ENCODE data around the gene KATNIP. TPM values are rescaled to one million over a fixed set of nuclear protein-coding genes. Genes with fewer than 3 reads are reported as not detected.

KATNIP gene
- total RNA-seq, 6 donors from 2014 or later: 19.9 to 79.6 (median 38.6) TPM

- peaks cover 0 to 7% (median 2%) of the 10 kb centered on the region in 4 donors for H3K4me1 ChIP-seq
- no peak overlapping the region for H3K4me3 ChIP-seq
- H3K27me3 ChIP-seq: no peaks in the 10 kb centered on the region
- ATAC-seq (ENCODE audit: low FRiP score in 2 of 2): peak in 1 of 2 donors; percentile 12
- 89 to 95% methylated on average over 5 to 9 of the region's 9 CpGs for WGBS, 2 donors
- DNase-seq: no peak
- TF ChIP-seq EP300 (IDR thresholded peaks at IDR 0.05) (no peak), CTCF (IDR thresholded peaks at IDR 0.05) (peak; percentile 15 to 57 (median 38))
- no peaks in the 10 kb centered on the region for H3K9me3 ChIP-seq
- H3K27ac ChIP-seq: no peak overlapping the region
- peaks cover 9 to 55% (median 36%) of the 10 kb centered on the region in 4 donors for H3K36me3 ChIP-seq
Measured at GRCh38 chr16:27515874-27516353, 34.0 kb upstream of the KATNIP start.

- no peak overlapping the region for H3K27ac ChIP-seq
- WGBS, 2 donors: 93 to 97% methylated on average over 8 to 9 of the region's 11 CpGs
- ATAC-seq (ENCODE audit: low FRiP score in 2 of 2): no peak
- no peaks in the 10 kb centered on the region for H3K27me3 ChIP-seq
- H3K9me3 ChIP-seq: no peaks in the 10 kb centered on the region
- no peak overlapping the region for H3K4me3 ChIP-seq
- peaks cover 0 to 7% (median 4%) of the 10 kb centered on the region in 4 donors for H3K4me1 ChIP-seq
- H3K36me3 ChIP-seq: peaks cover 7 to 51% (median 31%) of the 10 kb centered on the region in 4 donors
- TF ChIP-seq POLR2A (IDR thresholded peaks at IDR 0.05): no peak
- no peak for DNase-seq
Measured at GRCh38 chr16:27516365-27516764, 33.6 kb upstream of the KATNIP start.

- Histone ChIP-seq H3K27ac (no peak overlapping the region), H3K36me3 (peaks cover 2 to 55% (median 28%) of the 10 kb centered on the region in 4 donors), H3K4me3 (no peak overlapping the region), H3K27me3 (no peaks in the 10 kb centered on the region), H3K9me3 (no peaks in the 10 kb centered on the region), H3K4me1 (peaks cover 0 to 7% (median 5%) of the 10 kb centered on the region in 4 donors)
- no peak for ATAC-seq (ENCODE audit: low FRiP score in 2 of 2)
- WGBS, 2 donors: 93 to 98% methylated on average over 7 of the region's 7 CpGs
- DNase-seq: no peak
- TF ChIP-seq POLR2AphosphoS5 (IDR thresholded peaks at IDR 0.05) (no peak), EP300 (IDR thresholded peaks at IDR 0.05) (no peak), POLR2A (IDR thresholded peaks at IDR 0.05) (no peak), CTCF (IDR thresholded peaks at IDR 0.05) (no peak)
Measured at GRCh38 chr16:27517664-27518063, 32.3 kb upstream of the KATNIP start.

- DNase-seq (no peak), ATAC-seq (ENCODE audit: low FRiP score in 2 of 2) (no peak)
- H3K27me3 ChIP-seq: no peaks in the 10 kb centered on the region
- WGBS, 2 donors: 93 to 97% methylated on average over 4 of the region's 4 CpGs
- no peaks in the 10 kb centered on the region for H3K9me3 ChIP-seq
- no peak overlapping the region for H3K4me3 ChIP-seq
- H3K27ac ChIP-seq: no peak overlapping the region
- no peak for TF ChIP-seq POLR2AphosphoS5 (IDR thresholded peaks at IDR 0.05)
- TF ChIP-seq POLR2A (IDR thresholded peaks at IDR 0.05): no peak
- no peak for TF ChIP-seq CTCF (IDR thresholded peaks at IDR 0.05)
- no peak for TF ChIP-seq EP300 (IDR thresholded peaks at IDR 0.05)
- peaks cover 0 to 7% (median 5%) of the 10 kb centered on the region in 4 donors for H3K4me1 ChIP-seq
- H3K36me3 ChIP-seq: peaks cover 2 to 55% (median 31%) of the 10 kb centered on the region in 4 donors
Measured at GRCh38 chr16:27518226-27518625, 31.7 kb upstream of the KATNIP start.

GRCh38 chr16:27520982-27521673 lies 28.8 kb upstream of the KATNIP start:
- Histone ChIP-seq H3K9me3 (peaks cover 0 to 3% (median 0%) of the 10 kb centered on the region in 4 donors), H3K4me1 (peaks cover 0 to 7% (median 5%) of the 10 kb centered on the region in 4 donors), H3K27ac (peak overlapping the region; percentile 51 to 90 (median 78)), H3K4me3 (no peak overlapping the region), H3K36me3 (peaks cover 10 to 74% (median 49%) of the 10 kb centered on the region in 4 donors), H3K27me3 (no peaks in the 10 kb centered on the region)
- ATAC-seq (ENCODE audit: low FRiP score in 2 of 2): peak in 1 of 2 donors; percentile 56
- WGBS, 2 donors: 64 to 66% methylated on average over 11 to 16 of the region's 16 CpGs
- peak in 1 of 2 donors; percentile 31 for DNase-seq
- TF ChIP-seq EP300 (IDR thresholded peaks at IDR 0.05) (peak in 1 of 4 donors; percentile 56), POLR2AphosphoS5 (IDR thresholded peaks at IDR 0.05) (peak; percentile 59 to 66), CTCF (IDR thresholded peaks at IDR 0.05) (no peak)

Measured in upper lobe of left lung (tissue), 6 donors.